Measurements from ENCODE around the gene XKR7.
"Not testable (repeated sequence)": the region's sequence is repeated elsewhere in the genome, so short reads cannot be mapped to it uniquely, and the experiment has no call there.

XKR7 gene

GRCh38 chr20:31925631-31926030 lies 42.3 kb upstream of the XKR7 start:
- Histone ChIP-seq H3K27ac (ENCODE audit: insufficient read depth, low read length, poor library complexity, severe bottlenecking) (no peak overlapping the region), H3K27me3 (replicated peaks; ENCODE audit: control insufficient read depth, insufficient read depth, low read length, poor library complexity, severe bottlenecking) (no peaks in the 10 kb centered on the region), H3K4me1 (ENCODE audit: control insufficient read depth, insufficient read depth, low read length, poor library complexity, severe bottlenecking) (no peaks in the 10 kb centered on the region), H3K36me3 (ENCODE audit: control insufficient read depth, insufficient read depth, low read length) (no peaks in the 10 kb centered on the region), H3K4me3 (ENCODE audit: insufficient read depth, low read depth, low read length, poor library complexity, severe bottlenecking) (no peak overlapping the region), H3K9me3 (ENCODE audit: control insufficient read depth, low read length) (no peaks in the 10 kb centered on the region)
- no peak for DNase-seq

- H3K4me3 ChIP-seq (ENCODE audit: insufficient read depth, low read depth, low read length, poor library complexity, severe bottlenecking): no peak overlapping the region
- H3K27ac ChIP-seq (ENCODE audit: insufficient read depth, low read length, poor library complexity, severe bottlenecking): no peak overlapping the region
- H3K9me3 ChIP-seq (ENCODE audit: control insufficient read depth, low read length): no peaks in the 10 kb centered on the region
- DNase-seq: no peak
- no peaks in the 10 kb centered on the region for H3K4me1 ChIP-seq (ENCODE audit: control insufficient read depth, insufficient read depth, low read length, poor library complexity, severe bottlenecking)
- H3K27me3 ChIP-seq (replicated peaks; ENCODE audit: control insufficient read depth, insufficient read depth, low read length, poor library complexity, severe bottlenecking): no peaks in the 10 kb centered on the region
- H3K36me3 ChIP-seq (ENCODE audit: control insufficient read depth, insufficient read depth, low read length): no peaks in the 10 kb centered on the region
Observed at GRCh38 chr20:31926493-31926892, 41.5 kb upstream of the XKR7 start.

GRCh38 chr20:31927627-31928159 lies 40.3 kb upstream of the XKR7 start:
- Histone ChIP-seq H3K27me3 (replicated peaks; ENCODE audit: control insufficient read depth, insufficient read depth, low read length, poor library complexity, severe bottlenecking) (no peaks in the 10 kb centered on the region), H3K4me1 (ENCODE audit: control insufficient read depth, insufficient read depth, low read length, poor library complexity, severe bottlenecking) (no peaks in the 10 kb centered on the region), H3K4me3 (ENCODE audit: insufficient read depth, low read depth, low read length, poor library complexity, severe bottlenecking) (no peak overlapping the region), H3K36me3 (ENCODE audit: control insufficient read depth, insufficient read depth, low read length) (no peaks in the 10 kb centered on the region), H3K9me3 (ENCODE audit: control insufficient read depth, low read length) (no peaks in the 10 kb centered on the region), H3K27ac (ENCODE audit: insufficient read depth, low read length, poor library complexity, severe bottlenecking) (no peak overlapping the region)
- no peak for DNase-seq

GRCh38 chr20:31929631-31930030 lies 38.3 kb upstream of the XKR7 start:
- not testable (repeated sequence) for H3K4me3 ChIP-seq (ENCODE audit: insufficient read depth, low read depth, low read length, poor library complexity, severe bottlenecking); H3K9me3 ChIP-seq (ENCODE audit: control insufficient read depth, low read length); DNase-seq; H3K27ac ChIP-seq (ENCODE audit: insufficient read depth, low read length, poor library complexity, severe bottlenecking); H3K4me1 ChIP-seq (ENCODE audit: control insufficient read depth, insufficient read depth, low read length, poor library complexity, severe bottlenecking); H3K27me3 ChIP-seq (replicated peaks; ENCODE audit: control insufficient read depth, insufficient read depth, low read length, poor library complexity, severe bottlenecking); H3K36me3 ChIP-seq (ENCODE audit: control insufficient read depth, insufficient read depth, low read length)

GRCh38 chr20:31930779-31931178 lies 37.2 kb upstream of the XKR7 start:
- Histone ChIP-seq H3K4me1 (ENCODE audit: control insufficient read depth, insufficient read depth, low read length, poor library complexity, severe bottlenecking) (no peaks in the 10 kb centered on the region), H3K27ac (ENCODE audit: insufficient read depth, low read length, poor library complexity, severe bottlenecking) (no peak overlapping the region), H3K27me3 (replicated peaks; ENCODE audit: control insufficient read depth, insufficient read depth, low read length, poor library complexity, severe bottlenecking) (no peaks in the 10 kb centered on the region), H3K4me3 (ENCODE audit: insufficient read depth, low read depth, low read length, poor library complexity, severe bottlenecking) (no peak overlapping the region), H3K9me3 (ENCODE audit: control insufficient read depth, low read length) (no peaks in the 10 kb centered on the region), H3K36me3 (ENCODE audit: control insufficient read depth, insufficient read depth, low read length) (no peaks in the 10 kb centered on the region)
- DNase-seq: no peak

GRCh38 chr20:31933698-31934097 lies 34.3 kb upstream of the XKR7 start:
- Histone ChIP-seq H3K4me3 (ENCODE audit: insufficient read depth, low read depth, low read length, poor library complexity, severe bottlenecking) (no peak overlapping the region), H3K27me3 (replicated peaks; ENCODE audit: control insufficient read depth, insufficient read depth, low read length, poor library complexity, severe bottlenecking) (no peaks in the 10 kb centered on the region), H3K4me1 (ENCODE audit: control insufficient read depth, insufficient read depth, low read length, poor library complexity, severe bottlenecking) (no peaks in the 10 kb centered on the region), H3K27ac (ENCODE audit: insufficient read depth, low read length, poor library complexity, severe bottlenecking) (no peak overlapping the region), H3K36me3 (ENCODE audit: control insufficient read depth, insufficient read depth, low read length) (no peaks in the 10 kb centered on the region), H3K9me3 (ENCODE audit: control insufficient read depth, low read length) (no peaks in the 10 kb centered on the region)
- no peak for DNase-seq

GRCh38 chr20:31934491-31934890 lies 33.5 kb upstream of the XKR7 start:
- DNase-seq: no peak
- Histone ChIP-seq H3K4me1 (ENCODE audit: control insufficient read depth, insufficient read depth, low read length, poor library complexity, severe bottlenecking) (no peaks in the 10 kb centered on the region), H3K27ac (ENCODE audit: insufficient read depth, low read length, poor library complexity, severe bottlenecking) (no peak overlapping the region), H3K36me3 (ENCODE audit: control insufficient read depth, insufficient read depth, low read length) (no peaks in the 10 kb centered on the region), H3K27me3 (replicated peaks; ENCODE audit: control insufficient read depth, insufficient read depth, low read length, poor library complexity, severe bottlenecking) (no peaks in the 10 kb centered on the region), H3K4me3 (ENCODE audit: insufficient read depth, low read depth, low read length, poor library complexity, severe bottlenecking) (no peak overlapping the region), H3K9me3 (ENCODE audit: control insufficient read depth, low read length) (no peaks in the 10 kb centered on the region)

GRCh38 chr20:31934968-31935764 lies 32.8 kb upstream of the XKR7 start:
- H3K4me1 ChIP-seq (ENCODE audit: control insufficient read depth, insufficient read depth, low read length, poor library complexity, severe bottlenecking): no peaks in the 10 kb centered on the region
- DNase-seq: no peak
- no peak overlapping the region for H3K4me3 ChIP-seq (ENCODE audit: insufficient read depth, low read depth, low read length, poor library complexity, severe bottlenecking)
- H3K36me3 ChIP-seq (ENCODE audit: control insufficient read depth, insufficient read depth, low read length): no peaks in the 10 kb centered on the region
- H3K27me3 ChIP-seq (replicated peaks; ENCODE audit: control insufficient read depth, insufficient read depth, low read length, poor library complexity, severe bottlenecking): no peaks in the 10 kb centered on the region
- H3K27ac ChIP-seq (ENCODE audit: insufficient read depth, low read length, poor library complexity, severe bottlenecking): no peak overlapping the region
- no peaks in the 10 kb centered on the region for H3K9me3 ChIP-seq (ENCODE audit: control insufficient read depth, low read length)

GRCh38 chr20:31936420-31936819 lies 31.5 kb upstream of the XKR7 start:
- no peaks in the 10 kb centered on the region for H3K36me3 ChIP-seq (ENCODE audit: control insufficient read depth, insufficient read depth, low read length)
- H3K27ac ChIP-seq (ENCODE audit: insufficient read depth, low read length, poor library complexity, severe bottlenecking): no peak overlapping the region
- no peak for DNase-seq
- H3K4me1 ChIP-seq (ENCODE audit: control insufficient read depth, insufficient read depth, low read length, poor library complexity, severe bottlenecking): no peaks in the 10 kb centered on the region
- no peaks in the 10 kb centered on the region for H3K27me3 ChIP-seq (replicated peaks; ENCODE audit: control insufficient read depth, insufficient read depth, low read length, poor library complexity, severe bottlenecking)
- H3K4me3 ChIP-seq (ENCODE audit: insufficient read depth, low read depth, low read length, poor library complexity, severe bottlenecking): no peak overlapping the region
- no peaks in the 10 kb centered on the region for H3K9me3 ChIP-seq (ENCODE audit: control insufficient read depth, low read length)

GRCh38 chr20:31937820-31938219 lies 30.1 kb upstream of the XKR7 start:
- Histone ChIP-seq H3K27me3 (replicated peaks; ENCODE audit: control insufficient read depth, insufficient read depth, low read length, poor library complexity, severe bottlenecking) (no peaks in the 10 kb centered on the region), H3K4me1 (ENCODE audit: control insufficient read depth, insufficient read depth, low read length, poor library complexity, severe bottlenecking) (no peaks in the 10 kb centered on the region), H3K4me3 (ENCODE audit: insufficient read depth, low read depth, low read length, poor library complexity, severe bottlenecking) (no peak overlapping the region), H3K36me3 (ENCODE audit: control insufficient read depth, insufficient read depth, low read length) (peaks cover 6% of the 10 kb centered on the region), H3K9me3 (ENCODE audit: control insufficient read depth, low read length) (no peaks in the 10 kb centered on the region), H3K27ac (ENCODE audit: insufficient read depth, low read length, poor library complexity, severe bottlenecking) (no peak overlapping the region)
- no peak for DNase-seq
